Type B pancreatic cell (in vitro differentiated cells): Measurements from ENCODE around the gene OSBPL3. TPM values are rescaled to one million over a fixed set of nuclear protein-coding genes. Genes with fewer than 3 reads are reported as not detected.

Source experiments
- DNase-seq: peaks from one replicate; pipeline ENCODE4 v3.0.0; 2021; ENCODE audit warnings: mixed read lengths; ENCODE audit not compliant: unreplicated experiment; ENCODE audit errors: extremely low spot score
- H3K27ac Mint-ChIP-seq: 2 replicates; pipeline ENCODE4 v1.8.0; 2021; ENCODE audit warnings: mild to moderate bottlenecking, mixed read lengths
- H3K27me3 Mint-ChIP-seq: 2 replicates; pipeline ENCODE4 v1.8.0; 2021; ENCODE audit warnings: mixed read lengths
- H3K36me3 Mint-ChIP-seq: 2 replicates; pipeline ENCODE4 v1.8.0; 2021; ENCODE audit warnings: mixed read lengths
- H3K4me1 Mint-ChIP-seq: one replicate; pipeline ENCODE4 v1.8.0; 2021; ENCODE audit warnings: mixed read lengths; ENCODE audit not compliant: unreplicated experiment
- H3K4me3 Mint-ChIP-seq: 2 replicates; pipeline ENCODE4 v1.8.0; 2021; ENCODE audit warnings: mild to moderate bottlenecking, mixed read lengths
- H3K9me3 Mint-ChIP-seq: 2 replicates; pipeline ENCODE4 v1.8.0; 2021; ENCODE audit warnings: mixed read lengths
- CTCF ChIP-seq: fragments of 200-600 bp; sonication (generic); conservative IDR thresholded peaks from 2 replicates; pipeline ENCODE4 v1.5.0; 2021; ENCODE audit warnings: antibody characterized with exemption, mild to moderate bottlenecking
- total RNA-seq: library from RNA; stranded (reverse); gene quantifications from 2 replicates; pipeline ENCODE4 v1.2.1, GENCODE V29; 2021; ENCODE audit warnings: low replicate concordance

The OSBPL3 gene
- total RNA-seq, 1 donor from 2014 or later, result 18.3 TPM

GRCh38 chr7:24802300-24802699 lies 177.7 kb downstream of the OSBPL3 start:
- no peak for DNase-seq
- H3K27ac Mint-ChIP-seq, result no peak overlapping the region
- no peaks in the 10 kb centered on the region for H3K9me3 Mint-ChIP-seq
- H3K4me1 Mint-ChIP-seq, result no peaks in the 10 kb centered on the region
- TF ChIP-seq CTCF, result no peak
- H3K4me3 Mint-ChIP-seq, result no peak overlapping the region
- H3K27me3 Mint-ChIP-seq, result no peaks in the 10 kb centered on the region
- peaks cover 7% of the 10 kb centered on the region for H3K36me3 Mint-ChIP-seq

GRCh38 chr7:24801883-24802282 lies 178.1 kb downstream of the OSBPL3 start:
- H3K4me1 Mint-ChIP-seq, result no peaks in the 10 kb centered on the region
- no peak for TF ChIP-seq CTCF
- peaks cover 7% of the 10 kb centered on the region for H3K36me3 Mint-ChIP-seq
- no peak for DNase-seq
- H3K27ac Mint-ChIP-seq, result no peak overlapping the region
- no peaks in the 10 kb centered on the region for H3K9me3 Mint-ChIP-seq
- H3K4me3 Mint-ChIP-seq, result no peak overlapping the region
- no peaks in the 10 kb centered on the region for H3K27me3 Mint-ChIP-seq

- Mint-ChIP-seq H3K27me3 (no peaks in the 10 kb centered on the region), H3K36me3 (peaks cover 7% of the 10 kb centered on the region), H3K4me3 (no peak overlapping the region), H3K4me1 (no peaks in the 10 kb centered on the region), H3K27ac (no peak overlapping the region), H3K9me3 (no peaks in the 10 kb centered on the region)
- no peak for TF ChIP-seq CTCF
- no peak for DNase-seq
Measured at GRCh38 chr7:24800667-24801066, 179.3 kb downstream of the OSBPL3 start.

- Mint-ChIP-seq H3K4me3 (no peak overlapping the region), H3K9me3 (no peaks in the 10 kb centered on the region), H3K27ac (no peak overlapping the region), H3K4me1 (no peaks in the 10 kb centered on the region), H3K27me3 (no peaks in the 10 kb centered on the region), H3K36me3 (peaks cover 7% of the 10 kb centered on the region)
- DNase-seq, result no peak
- no peak for TF ChIP-seq CTCF
Measured at GRCh38 chr7:24800073-24800472, 179.9 kb downstream of the OSBPL3 start.

GRCh38 chr7:24799506-24799905 lies 180.5 kb downstream of the OSBPL3 start:
- no peaks in the 10 kb centered on the region for H3K9me3 Mint-ChIP-seq
- H3K4me3 Mint-ChIP-seq, result no peak overlapping the region
- DNase-seq, result no peak
- H3K36me3 Mint-ChIP-seq, result peaks cover 7% of the 10 kb centered on the region
- no peak overlapping the region for H3K27ac Mint-ChIP-seq
- H3K27me3 Mint-ChIP-seq, result no peaks in the 10 kb centered on the region
- no peaks in the 10 kb centered on the region for H3K4me1 Mint-ChIP-seq
- TF ChIP-seq CTCF, result no peak

GRCh38 chr7:24798261-24798660 lies 181.7 kb downstream of the OSBPL3 start:
- no peak overlapping the region for H3K4me3 Mint-ChIP-seq
- no peak overlapping the region for H3K27ac Mint-ChIP-seq
- H3K9me3 Mint-ChIP-seq, result no peaks in the 10 kb centered on the region
- no peaks in the 10 kb centered on the region for H3K4me1 Mint-ChIP-seq
- no peak for TF ChIP-seq CTCF
- peaks cover 7% of the 10 kb centered on the region for H3K36me3 Mint-ChIP-seq
- DNase-seq, result no peak
- no peaks in the 10 kb centered on the region for H3K27me3 Mint-ChIP-seq
